Activated CD4-positive, alpha-beta T cell treated with anti-CD3 and anti-CD28 coated beads, Interleukin-2, amount 50 U/mL, for 24 hours (primary cell): ENCODE measurements around the gene NOL3.

ENCODE experiments used
- DNase-seq, 2 donors: peaks; one replicate each; pipeline ENCODE4 v3.0.0-alpha.2; 2020; ENCODE audit warnings: low read depth in 1 of 2, low spot score in 1 of 2

The NOL3 gene

DNA sequence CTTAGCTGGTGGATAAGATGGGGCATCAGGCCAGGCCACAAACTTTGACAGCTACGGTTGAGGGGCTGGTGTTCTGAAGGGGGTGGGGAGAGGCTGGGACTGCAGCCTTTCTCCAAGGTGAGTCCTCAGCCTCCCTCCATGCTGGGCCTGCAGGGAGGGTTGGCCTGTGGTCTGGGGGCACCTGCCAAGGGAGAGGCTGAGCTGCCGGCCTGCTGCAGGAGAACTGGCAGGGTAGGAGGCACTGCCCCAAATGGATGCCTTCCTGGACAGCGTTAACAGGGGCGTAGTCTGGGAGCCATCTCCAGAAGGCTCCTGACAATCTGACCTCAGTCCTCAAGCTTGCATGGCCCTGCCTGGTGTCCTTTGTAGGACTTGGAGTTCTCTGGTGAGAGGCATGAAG, 33.7 kb downstream of the NOL3 start:
- DNase-seq = no peak

DNA sequence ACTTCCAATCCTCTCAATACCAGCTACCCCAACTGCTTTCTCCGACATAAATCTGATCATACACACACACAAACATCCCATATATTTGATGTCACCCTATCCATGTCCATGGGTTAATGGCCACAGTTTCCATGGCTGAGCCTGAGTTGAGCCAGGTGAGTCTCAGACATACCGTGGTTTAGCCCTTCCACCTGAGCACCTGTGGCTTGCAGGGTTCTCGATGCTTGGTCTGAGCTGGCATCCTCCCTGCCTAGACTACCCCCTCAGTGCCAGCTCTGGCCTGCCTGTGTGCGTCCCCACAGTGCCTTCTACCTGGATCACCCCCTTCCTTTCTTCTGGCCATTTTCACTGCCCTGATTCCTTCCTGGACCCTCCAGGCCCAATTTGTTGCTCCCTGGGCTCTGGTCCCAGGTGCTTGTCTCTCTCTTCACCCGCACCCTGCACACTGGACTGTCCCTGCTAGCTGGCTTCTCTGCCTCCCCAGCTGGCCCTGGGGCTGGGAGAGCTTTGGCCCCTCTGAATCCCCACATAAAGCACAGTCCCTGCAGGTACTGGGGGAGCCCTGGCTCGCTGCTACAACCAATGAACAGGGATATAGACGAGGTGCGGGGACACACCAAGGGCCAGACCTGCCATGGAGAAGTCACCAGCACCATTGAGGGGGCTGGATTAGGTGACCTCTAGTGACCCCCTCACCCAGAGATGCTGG, 35.9 kb downstream of the NOL3 start:
- DNase-seq = no peak

DNA sequence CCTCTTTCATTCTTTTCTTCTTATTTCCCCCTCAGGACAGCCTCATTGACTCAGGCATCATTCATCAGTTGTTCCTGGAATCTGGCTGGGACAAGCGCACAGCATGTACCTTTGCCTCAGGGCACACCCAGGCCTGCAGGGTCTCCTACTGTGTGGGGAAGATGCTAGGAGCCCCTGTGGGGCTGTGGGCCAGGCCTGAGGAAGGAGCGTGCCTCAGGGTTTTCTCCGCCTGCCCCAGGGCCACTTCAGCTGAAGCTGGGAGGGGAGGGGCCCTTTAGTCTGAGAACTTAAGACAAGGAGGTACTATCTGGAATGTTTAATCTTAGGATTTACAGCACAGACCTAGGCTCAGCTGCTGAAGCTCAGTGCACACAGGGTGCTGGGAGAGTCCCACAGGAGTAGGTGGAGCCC, 36.5 kb downstream of the NOL3 start:
- DNase-seq = no peak

DNA sequence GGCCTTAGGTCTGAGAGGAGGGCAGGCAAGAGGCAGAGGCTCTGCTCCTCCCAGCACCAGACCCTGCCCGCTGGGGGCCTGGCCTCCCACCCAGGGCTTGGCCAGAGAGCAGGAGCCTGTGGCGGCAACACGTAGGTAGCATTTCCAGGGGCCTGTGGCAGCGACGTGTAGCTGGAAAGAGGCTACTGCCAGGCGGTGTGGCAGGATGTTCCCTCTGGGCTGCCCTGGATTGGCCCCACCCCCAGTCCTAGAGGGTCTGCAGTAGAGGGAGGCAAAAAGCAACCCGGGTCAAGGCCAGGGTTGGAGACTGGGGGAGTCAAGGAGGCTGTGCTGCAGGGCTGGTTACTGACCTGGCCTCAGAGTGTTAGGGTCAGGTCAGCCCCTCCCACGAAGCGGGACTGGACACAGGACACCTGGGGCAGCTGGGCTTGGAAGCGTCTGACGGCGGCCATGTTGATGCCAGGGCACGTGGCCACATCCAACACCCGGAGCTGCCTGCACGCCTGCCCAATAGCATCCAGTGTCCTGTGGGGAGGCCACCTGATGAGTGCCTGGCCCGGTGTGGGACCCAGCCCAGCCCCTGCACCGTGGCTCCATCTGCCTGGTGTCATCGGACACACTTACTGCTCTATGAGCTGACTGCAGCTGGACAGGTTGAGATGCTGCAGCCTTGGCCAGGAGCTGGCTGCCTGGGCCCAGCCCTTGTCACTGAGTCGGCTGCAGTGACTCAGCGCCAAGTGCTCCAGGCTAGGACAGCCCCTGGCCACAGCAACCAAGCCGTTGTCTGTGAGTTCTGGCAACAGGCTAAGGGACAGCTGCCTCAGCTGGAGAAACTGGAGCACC, 37.1 kb downstream of the NOL3 start:
- DNase-seq = no peak

DNA sequence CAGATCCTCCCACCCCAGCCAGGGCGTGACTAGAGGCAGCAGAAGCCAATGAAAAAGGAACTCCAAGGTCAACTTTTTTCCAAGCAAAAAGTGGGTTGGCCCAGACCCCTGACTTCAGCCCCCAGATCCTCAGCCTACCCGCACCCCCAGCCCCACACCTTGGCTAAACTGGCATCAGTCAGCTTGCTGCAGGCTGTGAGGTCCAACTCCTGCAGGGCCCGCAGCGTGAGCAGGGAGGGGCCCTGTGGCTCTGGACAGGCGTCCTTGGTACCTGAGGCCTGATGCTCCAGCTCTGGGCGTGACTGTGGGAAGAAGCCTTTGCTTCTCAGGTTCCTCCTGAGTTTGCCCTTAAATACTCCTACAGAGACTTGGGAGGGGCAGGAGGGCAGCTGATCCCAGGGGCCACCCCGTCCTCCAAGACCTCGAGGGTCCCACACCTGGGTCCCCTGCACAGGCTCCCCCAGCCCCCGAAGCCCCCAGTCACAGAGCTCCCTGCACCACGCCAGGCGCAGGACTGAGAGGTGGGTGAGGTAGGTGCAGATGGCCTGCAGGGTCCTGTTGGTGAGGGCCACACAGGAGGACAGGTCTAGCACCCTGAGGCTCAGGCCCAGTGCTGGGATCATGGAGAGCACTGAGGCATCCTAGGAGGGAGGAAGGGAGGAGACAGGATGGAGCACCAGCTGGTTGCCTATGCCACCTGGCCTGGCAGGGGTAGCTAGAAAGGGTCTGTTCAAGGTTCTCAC, 38.0 kb downstream of the NOL3 start:
- no peak for DNase-seq

DNA sequence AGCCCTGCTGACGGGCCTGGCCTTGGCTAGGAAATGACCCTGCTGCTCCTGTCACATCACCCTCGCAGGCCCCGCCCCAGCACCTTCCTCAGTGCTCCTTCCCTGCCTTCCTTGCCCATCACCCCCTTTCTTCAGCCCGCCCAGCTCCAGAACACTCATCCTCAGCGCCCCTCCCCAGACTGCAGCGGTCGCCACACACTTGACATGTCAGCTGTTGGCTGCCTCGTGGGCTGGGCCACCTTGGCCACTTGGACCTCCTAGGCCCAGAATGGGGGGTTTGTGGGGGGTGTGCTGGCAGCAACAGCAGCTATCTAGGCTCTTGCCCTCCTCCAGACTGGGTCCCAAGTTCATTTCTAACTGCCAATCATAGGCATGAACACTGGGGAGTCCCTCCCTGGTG, 39.2 kb downstream of the NOL3 start:
- no peak for DNase-seq

DNA sequence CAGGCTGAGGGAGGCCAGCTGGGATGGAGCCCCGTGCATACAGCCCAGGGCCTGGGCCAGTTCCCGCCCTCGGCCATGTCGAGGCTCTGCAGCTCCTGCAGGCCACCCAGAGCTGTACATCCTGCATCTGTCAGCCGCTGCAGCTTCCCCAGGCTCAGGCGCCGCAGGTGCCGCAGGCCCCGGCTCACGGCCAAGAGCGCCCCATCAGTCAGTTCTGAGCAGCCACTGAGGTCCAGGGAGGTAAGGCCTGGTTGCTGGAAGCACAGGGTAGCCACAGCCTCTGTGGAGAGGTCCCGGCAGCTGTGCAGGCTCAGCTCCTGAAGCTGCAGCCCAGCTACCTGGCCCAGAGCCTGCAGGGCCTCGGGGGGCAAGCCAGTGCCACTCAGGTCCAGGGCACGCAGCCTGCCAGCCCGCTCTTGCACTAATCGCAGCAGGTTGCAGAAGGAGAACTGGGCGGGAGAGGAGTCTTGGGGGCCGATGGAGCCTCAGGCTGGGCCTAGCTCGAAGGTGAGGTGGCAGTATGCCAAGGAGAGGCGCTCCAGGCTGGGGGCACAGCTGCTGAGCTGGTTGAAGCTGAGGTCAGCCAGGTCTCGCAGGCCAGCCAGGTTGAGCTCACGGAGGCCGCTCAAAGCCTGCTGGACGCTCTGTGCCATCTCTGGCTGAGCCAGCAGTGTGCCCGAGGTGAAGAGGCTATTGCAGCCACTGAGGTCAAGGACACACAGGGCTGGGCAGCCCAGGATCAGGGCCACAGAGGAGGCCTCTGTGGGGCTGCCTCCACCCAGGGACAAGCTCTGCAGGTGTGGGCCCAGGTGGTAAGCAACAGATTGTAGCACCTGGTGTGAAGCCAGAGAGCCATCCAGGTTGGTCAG, 40.0 kb downstream of the NOL3 start:
- DNase-seq = no peak

DNA sequence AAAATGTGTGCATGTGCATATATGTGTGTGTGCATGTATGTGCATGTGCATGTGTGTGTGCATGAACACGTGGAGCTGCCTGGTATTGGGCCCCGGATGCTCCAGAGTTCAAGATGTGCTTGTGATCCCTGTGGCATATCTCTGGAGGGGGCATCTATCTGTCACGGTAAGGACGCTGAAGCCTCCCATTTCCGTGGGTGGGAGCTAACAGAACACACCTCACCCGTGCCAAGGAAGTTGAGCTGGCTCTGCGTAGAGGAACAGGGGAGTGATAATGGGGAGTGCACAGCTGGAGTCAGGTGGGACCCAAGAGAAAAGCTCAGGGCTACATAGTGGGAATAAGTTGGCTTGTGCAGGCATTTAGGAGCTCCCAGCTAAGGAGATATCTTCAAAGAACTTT, 41.3 kb downstream of the NOL3 start:
- DNase-seq = no peak

DNA sequence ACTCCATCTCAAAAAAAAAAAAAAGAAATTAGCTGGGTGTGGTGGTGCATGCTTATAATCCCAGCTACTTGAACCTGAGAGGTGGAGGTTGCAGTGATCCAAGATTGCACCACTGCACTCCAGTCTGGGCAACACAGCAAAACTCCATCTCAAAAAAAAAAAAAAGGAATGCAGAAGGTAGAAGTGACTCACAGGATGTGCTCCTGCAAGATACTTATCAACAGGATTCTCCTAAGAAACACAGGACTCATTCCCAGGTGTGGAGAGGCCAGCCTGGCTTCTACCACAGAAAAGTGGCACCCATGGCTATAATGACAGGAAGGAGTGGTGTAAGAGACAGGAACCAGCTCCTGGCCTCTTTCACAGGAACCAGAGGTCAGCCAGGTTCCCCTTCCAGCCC, 42.4 kb downstream of the NOL3 start:
- no peak for DNase-seq

DNA sequence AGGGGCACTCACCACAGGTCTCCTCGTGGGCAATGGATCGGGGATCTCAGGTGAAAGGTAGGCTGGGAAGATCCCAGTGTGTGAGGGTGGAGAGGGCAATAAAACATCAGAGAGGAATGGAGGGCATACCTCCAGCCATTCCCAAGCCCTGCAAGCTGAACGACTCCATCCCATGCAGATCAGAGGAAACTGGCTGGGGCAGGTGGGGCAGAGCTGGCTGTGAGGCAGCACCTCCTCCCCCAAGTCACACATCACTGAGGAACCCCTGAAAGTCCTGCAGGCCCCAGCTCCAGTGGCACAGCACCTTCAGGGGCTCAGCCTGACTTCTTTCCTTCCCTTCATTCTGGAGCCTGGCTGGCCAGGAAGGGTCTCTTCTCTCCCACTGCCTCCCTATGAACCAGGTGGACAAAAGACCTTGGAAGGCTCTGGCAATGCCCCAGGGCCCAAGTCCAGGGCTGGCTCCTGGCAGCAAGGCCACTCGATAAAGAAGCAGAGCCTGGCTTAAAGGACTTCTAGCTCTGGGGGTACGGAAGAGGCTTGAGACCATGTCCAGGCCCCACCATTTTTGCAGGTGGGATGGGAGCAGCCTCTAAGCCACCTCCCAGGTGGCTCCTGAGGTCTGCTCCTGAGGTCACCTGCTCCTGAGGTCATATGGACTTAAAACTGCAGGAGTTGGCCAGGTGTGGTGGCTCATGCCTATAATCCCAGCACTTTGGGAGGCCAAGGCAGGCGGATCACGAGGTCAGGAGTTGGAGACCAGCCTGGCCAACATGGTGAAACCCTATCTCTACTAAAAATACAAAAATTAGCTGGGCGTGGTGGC, 43.1 kb downstream of the NOL3 start:
- no peak for DNase-seq

DNA sequence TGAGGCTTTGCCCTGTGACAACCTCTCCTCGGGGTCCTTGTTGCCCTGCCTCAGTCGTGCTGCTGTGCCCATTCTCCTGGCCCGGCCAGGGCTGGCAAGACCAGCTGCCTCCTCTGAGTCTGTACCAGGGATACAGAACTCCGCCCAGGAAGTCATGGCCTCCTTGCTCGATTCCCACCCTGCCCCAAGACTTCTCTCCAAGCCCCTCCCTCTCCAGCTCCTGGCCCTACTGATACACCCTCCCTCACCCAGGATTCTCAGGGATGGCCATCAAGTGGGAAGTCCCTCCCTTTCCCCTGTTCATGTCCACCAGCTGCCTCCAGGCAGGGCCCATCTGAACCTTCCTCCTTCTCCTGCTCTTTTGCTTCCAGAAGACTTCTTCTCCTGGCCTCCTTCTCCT, 45.4 kb downstream of the NOL3 start:
- DNase-seq = no peak

DNA sequence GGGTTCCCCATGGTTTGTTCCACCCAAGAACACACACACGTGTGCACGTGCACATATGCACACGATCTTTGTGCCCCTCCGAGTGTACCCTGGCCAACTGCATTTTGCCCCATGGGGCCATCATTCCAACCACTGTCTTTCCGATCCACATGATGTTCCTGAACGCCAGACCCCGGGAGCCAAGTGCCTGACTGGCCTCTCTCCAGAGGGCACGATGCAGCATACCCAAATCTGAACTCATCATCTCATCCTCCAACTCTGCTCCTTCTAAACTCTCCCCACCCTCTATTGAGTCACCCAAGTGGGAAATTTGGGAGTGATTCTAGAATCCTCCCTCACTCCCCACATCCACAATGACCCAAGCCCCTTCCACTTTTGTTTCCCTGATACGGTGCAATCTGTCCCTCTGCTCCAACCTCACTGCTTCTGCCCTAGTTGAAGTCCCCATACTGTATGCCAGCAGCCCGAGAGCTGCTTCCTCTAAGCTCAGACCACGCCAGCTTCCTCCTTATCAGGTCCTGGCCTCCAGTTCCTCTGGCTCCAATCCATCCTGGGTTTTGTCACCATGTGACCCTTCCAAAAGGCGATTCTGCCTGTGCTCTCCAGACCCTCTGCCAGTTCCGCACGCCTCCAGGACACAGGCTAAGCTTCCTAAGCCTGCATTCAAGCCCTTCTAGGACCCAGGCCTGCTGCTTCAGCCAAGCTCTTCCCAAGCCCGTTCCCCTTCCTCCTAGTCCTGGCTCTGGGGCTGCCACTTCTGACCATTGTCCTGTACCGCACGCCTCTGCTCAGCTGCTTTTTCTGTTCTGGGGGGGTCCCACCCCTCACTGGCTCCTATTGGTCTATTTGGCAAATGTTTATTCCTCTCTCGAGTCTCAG, 46.5 kb downstream of the NOL3 start:
- no peak for DNase-seq

DNA sequence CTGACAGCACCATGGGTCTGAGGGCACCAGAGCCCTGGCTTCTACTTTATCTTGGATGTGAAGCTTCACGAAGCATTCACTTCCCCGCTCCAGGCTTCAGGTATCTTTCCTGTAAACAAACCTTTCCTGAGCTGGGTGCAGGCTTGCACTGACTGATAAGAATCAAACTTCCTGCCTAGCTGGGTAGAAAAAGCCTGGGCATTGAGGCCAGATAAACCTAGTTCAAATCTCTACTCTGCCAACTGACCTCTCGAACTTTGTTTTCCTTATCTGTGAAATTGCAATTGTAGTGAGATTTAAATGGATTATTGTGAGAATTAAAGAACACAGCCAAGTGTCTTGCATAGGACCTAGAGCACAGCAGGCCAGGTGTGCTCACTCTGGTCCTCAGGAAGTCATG, 53.7 kb downstream of the NOL3 start:
- no peak for DNase-seq
